Measurements from ENCODE around the gene SYNE2. TPM values are rescaled to one million over a fixed set of nuclear protein-coding genes. Genes with fewer than 3 reads are reported as not detected.

The SYNE2 gene
- total and polyA plus RNA-seq, 2 of the 8 experiments (the other 6 are each of a cell fraction or from before 2014, with no cell fraction given): 32.6 to 46.1 TPM

- TF ChIP-seq CHD7 (IDR thresholded peaks at IDR 0.05; ENCODE audit: insufficient replicate concordance, low read length): no peak
Measured at GRCh38 chr14:63840981-63841380, 11.8 kb upstream of the SYNE2 start (continued).

Measured in H1 (cell line).